Inflammatory macrophage treated with lipopolysaccharide for 1 hour (primary cell): ENCODE data around the gene PTPRJ.
"Not testable (repeated sequence)": the region's sequence is repeated elsewhere in the genome, so short reads cannot be mapped to it uniquely, and the experiment has no call there.

ENCODE experiments used
- DNase-seq, 2 donors: peaks; one replicate each; pipeline ENCODE4 v3.0.0-alpha.2; 2020 to 2022

Gene PTPRJ

GRCh38 chr11:48123254-48123875, 143.0 kb downstream of the PTPRJ start:
- DNase-seq, result no peak

DNA sequence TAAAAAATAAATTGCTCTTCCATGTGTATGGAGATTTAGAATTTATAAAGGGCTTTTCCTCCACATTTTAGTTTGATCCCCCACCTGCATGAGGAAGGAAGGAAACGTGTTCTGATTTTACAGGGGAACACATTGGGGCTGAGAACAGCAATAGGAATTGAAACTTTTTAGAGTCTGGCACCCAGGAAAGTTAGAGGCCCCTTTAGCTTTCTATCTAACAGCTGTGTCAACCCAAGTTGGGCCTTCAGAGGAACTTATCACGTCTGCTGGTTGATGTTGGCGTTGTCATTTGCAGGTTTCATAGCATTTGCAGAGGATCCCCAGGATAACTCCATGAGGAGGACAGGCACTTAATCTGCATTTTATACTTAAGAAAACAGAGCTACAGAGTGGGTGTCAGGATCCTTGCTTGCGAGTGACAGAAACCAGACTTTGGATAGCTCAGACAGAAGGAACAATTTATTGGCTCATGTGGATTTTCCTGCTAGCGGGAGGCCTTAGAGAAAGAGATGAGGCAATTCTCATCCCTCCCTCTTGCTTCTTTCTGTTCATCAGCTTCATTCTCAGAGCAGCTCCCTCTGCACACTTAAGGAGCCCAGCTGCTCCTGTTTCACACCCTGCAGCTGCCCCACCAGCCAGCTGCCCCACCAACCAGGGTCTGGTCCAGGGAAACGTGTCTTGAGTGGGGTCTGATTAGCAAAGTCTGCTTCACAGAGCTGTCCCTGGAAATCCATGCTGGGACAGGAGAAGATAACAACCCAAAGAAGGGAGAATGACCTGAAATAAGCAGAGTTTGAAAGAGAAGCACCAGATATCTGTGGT, 143.8 kb downstream of the PTPRJ start:
- DNase-seq, result no peak

DNA sequence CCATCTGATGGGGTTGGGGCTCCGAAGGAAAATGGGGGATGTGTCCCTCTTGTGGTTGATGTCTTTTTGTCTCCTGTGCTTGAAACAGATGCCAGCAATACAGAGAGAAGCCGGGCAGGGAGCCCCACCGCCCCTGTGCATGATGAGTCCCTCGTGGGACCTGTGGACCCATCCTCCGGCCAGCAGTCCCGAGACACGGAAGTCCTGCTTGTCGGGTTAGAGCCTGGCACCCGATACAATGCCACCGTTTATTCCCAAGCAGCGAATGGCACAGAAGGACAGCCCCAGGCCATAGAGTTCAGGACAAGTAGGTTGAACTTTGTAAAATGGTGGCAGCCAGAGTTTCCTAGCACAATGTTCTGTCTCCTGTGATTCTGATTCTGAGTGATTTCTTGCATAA, 144.5 kb downstream of the PTPRJ start:
- DNase-seq, result no peak

GRCh38 chr11:48125866-48126265, 145.5 kb downstream of the PTPRJ start:
- no peak for DNase-seq

DNA sequence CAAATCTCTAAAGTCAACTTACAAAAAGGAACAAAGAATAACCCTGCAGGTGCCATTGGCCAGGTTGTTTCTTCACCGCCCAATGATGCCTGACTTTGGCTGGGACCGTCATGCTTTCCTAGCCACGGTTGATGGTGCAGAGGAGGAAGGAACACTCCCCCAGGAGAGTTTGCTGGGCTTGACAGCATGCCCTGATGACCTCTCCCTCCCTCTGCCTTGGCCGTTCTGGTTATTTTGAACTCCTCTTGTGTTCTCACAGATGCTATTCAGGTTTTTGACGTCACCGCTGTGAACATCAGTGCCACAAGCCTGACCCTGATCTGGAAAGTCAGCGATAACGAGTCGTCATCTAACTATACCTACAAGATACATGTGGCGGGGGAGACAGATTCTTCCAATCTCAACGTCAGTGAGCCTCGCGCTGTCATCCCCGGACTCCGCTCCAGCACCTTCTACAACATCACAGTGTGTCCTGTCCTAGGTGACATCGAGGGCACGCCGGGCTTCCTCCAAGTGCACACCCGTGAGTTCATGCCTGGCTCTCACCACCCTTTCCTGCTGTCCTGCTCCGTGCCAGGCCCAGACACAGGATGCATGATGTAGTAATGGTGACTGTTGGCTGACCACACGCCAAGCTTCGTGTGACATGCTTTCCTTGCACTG, 147.3 kb downstream of the PTPRJ start:
- no peak for DNase-seq

DNA sequence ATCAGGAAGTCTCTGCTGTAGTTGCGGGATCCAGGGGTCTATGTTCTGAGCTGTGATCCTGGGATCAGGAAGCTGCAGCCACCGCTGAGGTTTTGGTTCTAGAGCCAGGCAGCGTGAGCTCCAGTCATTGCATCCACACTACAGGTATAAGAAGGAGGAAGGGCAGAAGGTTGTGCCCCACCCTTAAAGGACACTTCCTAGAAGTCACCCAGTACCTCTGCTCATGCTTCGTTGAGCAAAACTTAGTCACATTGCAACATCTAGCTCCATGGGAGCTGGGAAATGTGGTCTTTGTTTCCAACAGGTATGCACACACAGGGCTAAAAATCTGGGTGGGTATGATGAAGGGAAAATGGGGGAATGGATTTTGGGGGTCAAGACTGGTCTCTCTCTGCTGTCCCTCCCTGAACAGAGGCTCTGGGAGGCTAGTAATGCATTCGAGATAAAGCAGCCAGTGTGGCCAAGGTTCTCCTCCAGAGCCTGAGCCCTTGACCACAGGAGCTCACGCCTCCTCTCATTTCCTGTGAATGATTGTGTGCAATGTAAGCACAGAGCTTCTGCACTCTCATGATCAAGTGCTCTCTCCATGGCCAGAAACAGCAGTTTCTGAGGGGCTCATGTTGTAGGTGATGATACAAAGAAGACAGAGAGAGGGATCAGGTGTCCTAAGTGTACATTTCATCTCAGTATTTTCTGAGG, 149.5 kb downstream of the PTPRJ start:
- DNase-seq, result no peak

GRCh38 chr11:48134221-48134922, 154.0 kb downstream of the PTPRJ start:
- no peak for DNase-seq

DNA sequence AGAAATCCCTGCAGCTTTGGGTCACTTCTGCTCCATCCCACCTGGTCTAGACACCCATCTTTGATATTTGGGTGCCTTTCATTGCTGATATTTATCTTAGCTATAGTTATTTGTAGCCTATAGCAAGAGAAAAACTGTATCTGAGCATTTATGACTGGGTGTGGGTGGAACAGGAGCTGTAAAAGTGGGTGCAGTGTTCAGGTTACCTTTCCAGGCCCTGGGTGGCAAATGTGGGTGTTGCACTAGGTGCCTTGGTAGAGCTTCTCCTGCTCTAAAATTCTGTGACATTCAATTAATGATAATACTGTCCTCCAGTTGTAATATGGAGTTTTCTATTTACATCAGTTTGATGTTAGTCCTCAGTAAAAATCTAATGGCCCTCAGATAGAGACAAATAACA, 157.9 kb downstream of the PTPRJ start:
- DNase-seq, result no peak

DNA sequence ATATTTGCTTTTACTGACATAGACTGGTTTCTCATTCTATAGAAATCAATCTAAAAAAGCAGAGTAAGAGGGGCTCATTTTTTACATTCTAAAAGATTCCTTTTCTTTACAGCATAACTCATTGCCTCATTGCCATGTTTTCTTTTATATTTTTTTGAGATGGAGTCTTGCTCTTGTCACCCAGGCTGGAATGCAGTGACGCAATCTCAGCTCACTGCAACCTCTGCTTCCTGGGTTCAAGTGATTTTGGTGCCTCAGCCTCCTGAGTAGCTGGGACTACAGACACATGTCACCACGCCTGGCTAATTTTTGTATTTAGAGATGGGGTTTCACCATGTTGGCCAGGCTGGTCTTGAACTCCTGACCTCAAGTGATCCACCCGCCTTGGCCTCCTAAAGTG, 159.5 kb downstream of the PTPRJ start:
- DNase-seq, result not testable (repeated sequence)

GRCh38 chr11:48141475-48142122, 161.2 kb downstream of the PTPRJ start:
- no peak for DNase-seq

DNA sequence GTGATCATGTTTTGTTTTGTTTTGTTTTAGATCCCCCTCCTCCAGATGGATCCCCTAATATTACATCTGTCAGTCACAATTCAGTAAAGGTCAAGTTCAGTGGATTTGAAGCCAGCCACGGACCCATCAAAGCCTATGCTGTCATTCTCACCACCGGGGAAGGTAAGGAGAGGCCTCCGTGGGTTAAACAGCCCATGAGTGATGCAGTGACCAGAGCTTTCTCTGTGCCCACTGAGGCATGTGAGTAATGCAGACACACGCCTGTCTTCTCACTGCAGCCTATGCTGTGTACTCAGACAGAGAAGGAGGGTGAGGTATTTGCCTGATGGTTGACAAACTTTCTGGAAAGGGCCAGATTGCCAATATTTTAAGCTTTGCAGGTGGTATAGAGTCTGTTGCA, 162.5 kb downstream of the PTPRJ start:
- DNase-seq, result no peak

DNA sequence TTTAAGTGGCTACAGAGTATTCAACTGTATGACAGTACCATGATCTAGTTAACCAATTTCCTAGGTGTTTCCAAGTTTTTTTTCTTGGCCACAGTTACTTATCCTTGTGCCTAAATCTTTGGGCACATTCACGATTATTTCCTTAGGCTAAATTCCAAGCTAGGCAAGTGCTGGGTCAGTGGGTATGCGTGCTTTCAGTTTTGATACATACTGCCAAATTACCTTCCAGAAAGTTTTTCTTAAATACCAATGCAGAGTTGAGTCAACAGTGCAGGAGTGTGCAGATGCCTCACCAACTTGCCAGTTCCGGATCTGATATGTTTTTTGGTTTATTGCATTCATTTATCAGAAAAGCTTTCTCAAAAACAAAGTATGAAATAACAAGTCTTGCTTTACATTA, 168.4 kb downstream of the PTPRJ start:
- DNase-seq, result no peak

GRCh38 chr11:48150213-48150612, 169.9 kb downstream of the PTPRJ start:
- DNase-seq, result no peak

DNA sequence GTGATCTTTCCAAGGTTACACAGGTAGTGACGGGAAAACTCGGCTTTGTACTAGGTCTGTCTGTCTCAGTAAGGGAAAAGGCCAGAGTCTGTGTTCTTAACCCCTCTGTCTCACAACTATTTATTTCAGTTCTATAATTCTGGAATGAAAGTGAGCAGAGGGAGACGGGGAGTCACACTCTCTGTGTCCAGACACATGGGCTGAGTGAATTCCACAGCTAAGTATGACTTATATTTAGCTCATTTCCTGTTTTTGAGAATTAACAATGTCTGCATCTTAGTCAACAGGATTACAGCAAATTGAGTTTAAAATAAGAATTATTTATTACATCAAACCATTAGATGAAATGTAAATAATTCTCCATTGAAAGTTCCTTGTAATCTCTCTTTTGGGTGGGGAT, 173.8 kb downstream of the PTPRJ start:
- no peak for DNase-seq

DNA sequence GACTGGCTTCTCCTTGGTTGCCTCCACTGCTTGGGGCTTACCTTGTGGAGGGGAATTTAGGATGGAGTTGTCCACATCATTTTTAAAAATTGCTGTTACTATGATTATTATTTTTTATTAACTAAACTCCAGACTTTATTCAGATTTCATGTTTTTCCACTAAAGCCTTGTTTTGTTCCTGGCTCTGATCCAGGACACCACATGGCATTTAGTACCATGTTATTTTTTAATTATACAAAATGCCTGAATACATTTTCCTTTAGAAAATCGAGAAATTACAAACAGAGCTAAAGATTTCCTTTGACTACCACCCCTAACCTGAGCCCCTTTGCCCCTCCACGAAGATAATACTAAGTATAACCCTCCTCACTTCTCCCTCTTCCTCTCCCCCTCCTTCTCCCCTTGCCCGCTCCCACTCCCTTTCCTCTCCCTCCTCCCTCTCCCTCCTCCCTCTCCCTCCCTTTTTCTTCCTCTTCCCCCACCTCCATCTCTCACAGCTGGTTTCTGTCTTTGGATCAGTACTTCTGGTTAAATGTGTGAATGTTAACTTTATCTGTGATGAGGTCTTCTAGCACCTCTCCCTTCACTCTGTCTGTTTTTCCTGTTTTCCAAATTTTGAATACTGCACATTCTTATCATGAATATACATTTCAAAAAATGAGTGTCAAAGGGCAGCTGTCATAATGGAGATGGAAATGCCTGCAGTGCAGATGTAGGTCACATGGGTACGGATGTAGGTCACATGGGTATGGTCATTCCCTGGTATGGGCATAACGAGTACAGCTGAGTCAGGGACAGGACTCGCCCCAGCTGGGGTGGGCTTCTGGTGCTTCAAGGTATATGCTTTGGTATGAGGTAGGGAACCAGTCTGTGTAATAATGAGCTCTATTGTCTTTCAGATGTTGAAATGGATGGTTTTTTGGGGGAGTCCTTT, 181.9 kb downstream of the PTPRJ start:
- no peak for DNase-seq

GRCh38 chr11:48162885-48163268, 182.5 kb downstream of the PTPRJ start:
- no peak for DNase-seq

DNA sequence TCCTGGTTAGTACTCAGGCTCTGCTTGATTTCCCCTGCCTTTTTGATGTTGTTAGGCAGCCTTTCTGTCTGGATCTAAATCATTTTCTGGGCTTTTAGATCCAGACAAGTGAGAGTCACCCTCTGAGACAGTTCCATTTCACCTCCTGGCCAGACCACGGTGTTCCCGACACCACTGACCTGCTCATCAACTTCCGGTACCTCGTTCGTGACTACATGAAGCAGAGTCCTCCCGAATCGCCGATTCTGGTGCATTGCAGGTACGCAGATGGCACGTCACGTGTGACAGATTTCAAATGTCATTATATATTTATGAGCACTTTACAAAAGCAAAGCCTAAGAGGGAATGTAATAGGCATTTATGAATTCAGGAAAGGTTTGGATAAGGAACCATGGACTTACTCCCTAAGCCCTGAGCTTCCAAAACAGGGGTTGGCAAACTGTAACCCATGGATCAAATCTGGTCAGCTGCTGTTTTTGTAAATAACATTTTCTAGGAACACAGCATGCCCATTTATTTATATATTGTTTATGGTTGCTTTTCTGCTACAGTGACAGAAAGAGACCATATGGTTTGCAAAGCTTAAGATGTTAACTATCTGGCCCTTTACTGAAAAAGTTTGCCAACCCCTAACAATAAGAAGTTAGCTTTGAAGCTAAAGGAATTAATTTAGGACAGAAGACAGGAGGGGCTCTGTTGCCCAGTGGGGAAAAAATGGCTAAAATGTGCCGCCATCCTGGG, 183.2 kb downstream of the PTPRJ start:
- DNase-seq, result no peak

GRCh38 chr11:48164836-48165235, 184.5 kb downstream of the PTPRJ start:
- peak in 1 of 2 donors; percentile 14 for DNase-seq

- no peak for DNase-seq
Observed at GRCh38 chr11:48165426-48165825, 185.1 kb downstream of the PTPRJ start.

DNA sequence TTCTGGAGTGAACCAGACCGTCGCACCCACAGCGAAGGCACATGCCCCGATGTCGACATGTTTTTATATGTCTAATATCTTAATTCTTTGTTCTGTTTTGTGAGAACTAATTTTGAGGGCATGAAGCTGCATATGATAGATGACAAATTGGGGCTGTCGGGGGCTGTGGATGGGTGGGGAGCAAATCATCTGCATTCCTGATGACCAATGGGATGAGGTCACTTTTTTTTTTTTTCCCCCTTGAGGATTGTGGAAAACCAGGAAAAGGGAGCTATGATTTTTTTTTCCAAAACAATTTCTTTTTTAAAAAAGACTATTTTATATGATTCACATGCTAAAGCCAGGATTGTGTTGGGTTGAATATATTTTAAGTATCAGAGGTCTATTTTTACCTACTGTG, 187.0 kb downstream of the PTPRJ start:
- DNase-seq, result no peak
